ENCODE measurements around the gene SIGLEC12. TPM values are rescaled to one million over a fixed set of nuclear protein-coding genes. Genes with fewer than 3 reads are reported as not detected.

Gene SIGLEC12
- total RNA-seq, 1 donor = under 0.01 TPM

DNA sequence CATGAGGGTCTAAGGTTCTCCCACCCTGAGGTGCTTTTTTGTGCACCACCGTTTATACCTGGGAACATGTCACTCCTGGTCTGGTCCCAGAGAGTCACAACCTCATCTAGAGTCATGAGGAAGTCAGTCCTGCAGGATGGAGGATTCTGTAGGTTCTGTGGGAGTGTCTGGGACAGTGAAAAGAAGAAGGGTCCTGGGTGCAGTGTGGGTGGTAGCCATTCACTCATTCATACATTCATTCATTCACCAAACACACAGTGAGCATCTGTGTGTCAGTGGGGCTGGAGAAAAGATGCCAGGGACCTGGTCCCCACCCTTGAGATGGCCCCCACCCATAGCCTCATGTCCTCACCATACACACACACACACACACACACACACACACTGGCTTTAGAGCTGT lies 32.0 kb downstream of the SIGLEC12 start:
- H3K27ac ChIP-seq (ENCODE audit: low read depth, low read length) = no peak overlapping the region

GRCh38 chr19:51469162-51469561 lies 32.4 kb downstream of the SIGLEC12 start:
- Histone ChIP-seq H3K4me3 (ENCODE audit: insufficient read depth, low read length) (no peak overlapping the region), H2AFZ (ENCODE audit: low read length) (no peak overlapping the region), H3K4me1 (ENCODE audit: insufficient read depth, low read length) (no peaks in the 10 kb centered on the region), H3K27me3 (ENCODE audit: insufficient read depth, low read length) (peaks cover 4% of the 10 kb centered on the region), H3K9me3 (ENCODE audit: low read depth, low read length) (no peaks in the 10 kb centered on the region), H3K36me3 (ENCODE audit: insufficient read depth, low read length) (no peaks in the 10 kb centered on the region), H3K27ac (ENCODE audit: low read depth, low read length) (no peak overlapping the region), H3K4me2 (ENCODE audit: insufficient read depth, low read length) (no peak overlapping the region), H4K20me1 (ENCODE audit: insufficient read depth, low read length) (no peaks in the 10 kb centered on the region), H3K79me2 (ENCODE audit: insufficient read depth, low read length) (no peaks in the 10 kb centered on the region)
- TF ChIP-seq, protein P1, sequence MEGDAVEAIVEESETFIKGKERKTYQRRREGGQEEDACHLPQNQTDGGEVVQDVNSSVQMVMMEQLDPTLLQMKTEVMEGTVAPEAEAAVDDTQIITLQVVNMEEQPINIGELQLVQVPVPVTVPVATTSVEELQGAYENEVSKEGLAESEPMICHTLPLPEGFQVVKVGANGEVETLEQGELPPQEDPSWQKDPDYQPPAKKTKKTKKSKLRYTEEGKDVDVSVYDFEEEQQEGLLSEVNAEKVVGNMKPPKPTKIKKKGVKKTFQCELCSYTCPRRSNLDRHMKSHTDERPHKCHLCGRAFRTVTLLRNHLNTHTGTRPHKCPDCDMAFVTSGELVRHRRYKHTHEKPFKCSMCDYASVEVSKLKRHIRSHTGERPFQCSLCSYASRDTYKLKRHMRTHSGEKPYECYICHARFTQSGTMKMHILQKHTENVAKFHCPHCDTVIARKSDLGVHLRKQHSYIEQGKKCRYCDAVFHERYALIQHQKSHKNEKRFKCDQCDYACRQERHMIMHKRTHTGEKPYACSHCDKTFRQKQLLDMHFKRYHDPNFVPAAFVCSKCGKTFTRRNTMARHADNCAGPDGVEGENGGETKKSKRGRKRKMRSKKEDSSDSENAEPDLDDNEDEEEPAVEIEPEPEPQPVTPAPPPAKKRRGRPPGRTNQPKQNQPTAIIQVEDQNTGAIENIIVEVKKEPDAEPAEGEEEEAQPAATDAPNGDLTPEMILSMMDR (IDR thresholded peaks at IDR 0.05; ENCODE audit: extremely low read depth, low read depth, low read length) = no peak
- DNase-seq (ENCODE audit: insufficient read length, low spot score, missing footprints) = no peak

More for the DNA sequence above, 32.0 kb downstream of the SIGLEC12 start:
- Histone ChIP-seq H2AFZ (ENCODE audit: low read length) (no peak overlapping the region), H3K36me3 (ENCODE audit: insufficient read depth, low read length) (no peaks in the 10 kb centered on the region), H3K4me2 (ENCODE audit: insufficient read depth, low read length) (no peak overlapping the region), H3K79me2 (ENCODE audit: insufficient read depth, low read length) (no peaks in the 10 kb centered on the region), H4K20me1 (ENCODE audit: insufficient read depth, low read length) (no peaks in the 10 kb centered on the region), H3K4me3 (ENCODE audit: insufficient read depth, low read length) (no peak overlapping the region), H3K4me1 (ENCODE audit: insufficient read depth, low read length) (no peaks in the 10 kb centered on the region), H3K27me3 (ENCODE audit: insufficient read depth, low read length) (no peaks in the 10 kb centered on the region), H3K9me3 (ENCODE audit: low read depth, low read length) (no peaks in the 10 kb centered on the region)
- DNase-seq (ENCODE audit: insufficient read length, low spot score, missing footprints) = no peak
- TF ChIP-seq, protein P1 (IDR thresholded peaks at IDR 0.05; ENCODE audit: extremely low read depth, low read depth, low read length) = no peak

GRCh38 chr19:51468545-51468920 lies 33.1 kb downstream of the SIGLEC12 start:
- no peak overlapping the region for H3K4me2 ChIP-seq (ENCODE audit: insufficient read depth, low read length)
- H3K79me2 ChIP-seq (ENCODE audit: insufficient read depth, low read length) = no peaks in the 10 kb centered on the region
- H2AFZ ChIP-seq (ENCODE audit: low read length) = no peak overlapping the region
- no peaks in the 10 kb centered on the region for H3K36me3 ChIP-seq (ENCODE audit: insufficient read depth, low read length)
- no peak for DNase-seq (ENCODE audit: insufficient read length, low spot score, missing footprints)
- H3K4me3 ChIP-seq (ENCODE audit: insufficient read depth, low read length) = no peak overlapping the region
- no peak overlapping the region for H3K27ac ChIP-seq (ENCODE audit: low read depth, low read length)
- H3K4me1 ChIP-seq (ENCODE audit: insufficient read depth, low read length) = no peaks in the 10 kb centered on the region
- TF ChIP-seq, protein P1 (IDR thresholded peaks at IDR 0.05; ENCODE audit: extremely low read depth, low read depth, low read length) = no peak
- peaks cover 4% of the 10 kb centered on the region for H3K27me3 ChIP-seq (ENCODE audit: insufficient read depth, low read length)
- no peaks in the 10 kb centered on the region for H3K9me3 ChIP-seq (ENCODE audit: low read depth, low read length)
- H4K20me1 ChIP-seq (ENCODE audit: insufficient read depth, low read length) = no peaks in the 10 kb centered on the region

- Histone ChIP-seq H3K27ac (ENCODE audit: low read depth, low read length) (no peak overlapping the region), H3K36me3 (ENCODE audit: insufficient read depth, low read length) (no peaks in the 10 kb centered on the region), H3K4me1 (ENCODE audit: insufficient read depth, low read length) (no peaks in the 10 kb centered on the region), H3K79me2 (ENCODE audit: insufficient read depth, low read length) (no peaks in the 10 kb centered on the region), H3K27me3 (ENCODE audit: insufficient read depth, low read length) (peaks cover 6% of the 10 kb centered on the region), H3K4me2 (ENCODE audit: insufficient read depth, low read length) (no peak overlapping the region), H3K9me3 (ENCODE audit: low read depth, low read length) (no peaks in the 10 kb centered on the region), H2AFZ (ENCODE audit: low read length) (no peak overlapping the region), H4K20me1 (ENCODE audit: insufficient read depth, low read length) (no peaks in the 10 kb centered on the region), H3K4me3 (ENCODE audit: insufficient read depth, low read length) (no peak overlapping the region)
- TF ChIP-seq, protein P1 (IDR thresholded peaks at IDR 0.05; ENCODE audit: extremely low read depth, low read depth, low read length) = no peak
- no peak for DNase-seq (ENCODE audit: insufficient read length, low spot score, missing footprints)
These were observed 33.6 kb downstream of the SIGLEC12 start for GRCh38 chr19:51467864-51468544.
